OCI-LY7 (cell line): Measurements from ENCODE around the gene DAZAP1. TPM values are rescaled to one million over a fixed set of nuclear protein-coding genes. Genes with fewer than 3 reads are reported as not detected.
A peak's percentile ranks its signal among the peaks of the same experiment; 100 is the strongest.

Experiments used
- BruUV-seq: library from RNA; stranded (reverse); fragments of 400-500 nt; replicated peaks from 2 replicates; lab custom pipeline; 2021; lab: Mats Ljungman, UMichigan
- CTCF ChIA-PET: fragments of 300-600 bp; sonication (Branson Sonifier 250); formaldehyde crosslinking; loops from one replicate; lab custom pipeline; 2022; ENCODE audit warnings: antibody characterized with exemption; ENCODE audit not compliant: unreplicated experiment; lab: Charles Lee
- POLR2A ChIA-PET: fragments of 300-600 bp; sonication (Branson Sonifier 250); formaldehyde crosslinking; loops from one replicate; lab custom pipeline; 2022; ENCODE audit warnings: antibody characterized with exemption; lab: Charles Lee
- DNase-seq: peaks from one replicate; pipeline ENCODE4 v3.0.0-alpha.2; 2015; ENCODE audit warnings: low spot score
- H2AFZ ChIP-seq: fragments of 200-600 bp; sonication (generic), shearing (Covaris generic); 2 replicates; pipeline ENCODE4 v1.6.1; 2014; ENCODE audit warnings: mild to moderate bottlenecking, antibody characterized with exemption, low read length, moderate library complexity
- H3K27ac ChIP-seq: fragments of 200-600 bp; sonication (generic); 2 replicates; pipeline ENCODE4 v1.5.1; 2014; ENCODE audit warnings: mixed run types, low read depth, mild to moderate bottlenecking, moderate library complexity, low read length, inconsistent platforms; ENCODE audit not compliant: poor library complexity, severe bottlenecking
- H3K36me3 ChIP-seq: fragments of 200-600 bp; sonication (generic); 2 replicates; pipeline ENCODE4 v1.6.1; 2014; ENCODE audit warnings: mild to moderate bottlenecking, antibody characterized with exemption, low read length, moderate library complexity, mixed read lengths; ENCODE audit not compliant: insufficient read depth
- H3K4me1 ChIP-seq: fragments of 200-600 bp; sonication (generic); 2 replicates; pipeline ENCODE4 v1.5.1; 2014; ENCODE audit warnings: mild to moderate bottlenecking, low read length; ENCODE audit not compliant: insufficient read depth, poor library complexity, severe bottlenecking
- H3K4me2 ChIP-seq: fragments of 200-600 bp; sonication (generic); 2 replicates; pipeline ENCODE4 v1.6.1; 2014; ENCODE audit warnings: mild to moderate bottlenecking, low read length
- H3K4me3 ChIP-seq: fragments of 200-600 bp; sonication (generic); 2 replicates; pipeline ENCODE4 v1.5.1; 2014; ENCODE audit warnings: mild to moderate bottlenecking, low read depth, low read length; ENCODE audit not compliant: poor library complexity, severe bottlenecking
- H3K79me2 ChIP-seq: fragments of 200-600 bp; sonication (generic); 2 replicates; pipeline ENCODE4 v1.6.1; 2016; ENCODE audit warnings: low read depth, mild to moderate bottlenecking, low read length, moderate library complexity, mixed read lengths; ENCODE audit not compliant: insufficient read depth
- H3K9me2 ChIP-seq: fragments of 200-600 bp; sonication (generic); 2 replicates; pipeline ENCODE4 v1.6.1; 2016; ENCODE audit warnings: mild to moderate bottlenecking, low read length, mixed read lengths; ENCODE audit not compliant: insufficient read depth
- H3K9me3 ChIP-seq: fragments of 200-600 bp; sonication (generic); 2 replicates; pipeline ENCODE4 v1.6.1; 2014; ENCODE audit warnings: mild to moderate bottlenecking, mixed run types, low read length, mixed read lengths
- H4K20me1 ChIP-seq: fragments of 200-600 bp; sonication (generic); 2 replicates; pipeline ENCODE4 v1.6.1; 2014; ENCODE audit warnings: mild to moderate bottlenecking, antibody characterized with exemption, low read length, moderate library complexity, mixed read lengths; ENCODE audit not compliant: insufficient read depth
- CTCF ChIP-seq: fragments of 200-600 bp; sonication (generic); conservative IDR thresholded peaks from 2 replicates; pipeline ENCODE4 v1.5.1; 2014; ENCODE audit warnings: mild to moderate bottlenecking, antibody characterized with exemption, low read length, moderate library complexity, mixed read lengths
- EZH2phosphoT487 ChIP-seq: fragments of 200-600 bp; sonication (generic); IDR thresholded peaks from 2 replicates; pipeline ENCODE4 v1.6.1; 2018; ENCODE audit warnings: low read depth, borderline replicate concordance, mild to moderate bottlenecking, mixed run types, antibody characterized with exemption, low read length, moderate library complexity, mixed read lengths
- intact Hi-C: fragments of 100-400 bp; cut with micrococcal nuclease; formaldehyde crosslinking; loops from one replicate; pipeline ENCODE4 v1.10.0; 2022; ENCODE audit not compliant: unreplicated experiment
- total RNA-seq, 2 experiments: library from RNA; depleted of rRNA in 1 of 2; stranded (reverse); fragments of >200 nt in 1 of 2; shearing (Covaris generic) in 1 of 2; gene quantifications; 2 replicates each; pipeline ENCODE4 v1.2.3, GENCODE V29; 2014 to 2022

DAZAP1 gene
- total RNA-seq, 2 experiments from 2014 or later: 170 to 373 TPM

- H3K4me1 ChIP-seq: peaks cover 31% of the 10 kb centered on the region
- no peak within 1 kb of the TSS for H3K27ac ChIP-seq
- H3K9me2 ChIP-seq: no peaks in the 10 kb centered on the region
- no peaks in the 10 kb centered on the region for H3K79me2 ChIP-seq
- intact Hi-C loops: no loop called here
- H2AFZ ChIP-seq: peak within 1 kb of the TSS; percentile 8; the same call in 1 of the 2 replicates
- H3K4me3 ChIP-seq: peak within 1 kb of the TSS; percentile 46
- no peak for TF ChIP-seq EZH2phosphoT487
- TF ChIP-seq CTCF: no peak
- POLR2A ChIA-PET: no interaction called here
- peak within 1 kb of the TSS; percentile 62 for H3K4me2 ChIP-seq
- no peaks in the 10 kb centered on the region for H3K36me3 ChIP-seq
- CTCF ChIA-PET: no interaction called here
- DNase-seq: peak; percentile 75
- no TSS peak for BruUV-seq
- H4K20me1 ChIP-seq: no peaks in the 10 kb centered on the region; the same call in 1 of the 2 replicates
- no peaks in the 10 kb centered on the region for H3K9me3 ChIP-seq
These were observed 42.4 kb downstream of the DAZAP1 start, which contains the start of gene APC2 for GRCh38 chr19:1449467-1450442. Gene APC2 (plus strand): TSS chr19:1450121. CDS start chr19:1453002, 2,881 bp downstream.

- H3K4me1 ChIP-seq: peaks cover 35% of the 10 kb centered on the region
- ChIA-PET POLR2A (no interaction called here), CTCF (no interaction called here)
- no peak for DNase-seq
- intact Hi-C loops: no loop called here
- H4K20me1 ChIP-seq: no peaks in the 10 kb centered on the region
- no peak overlapping the region for H3K27ac ChIP-seq
- no peaks in the 10 kb centered on the region for H3K9me2 ChIP-seq
- no peaks in the 10 kb centered on the region for H3K36me3 ChIP-seq
- no peak overlapping the region for H3K4me3 ChIP-seq
- no peak overlapping the region for H2AFZ ChIP-seq
- no TSS peak for BruUV-seq
- TF ChIP-seq EZH2phosphoT487 (no peak), CTCF (no peak)
- no peaks in the 10 kb centered on the region for H3K79me2 ChIP-seq
- H3K4me2 ChIP-seq: no peak overlapping the region
- H3K9me3 ChIP-seq: no peaks in the 10 kb centered on the region
These were observed 43.6 kb downstream of the DAZAP1 start for GRCh38 chr19:1450735-1451731.
